ENCODE data around the gene SMIM17. TPM values are rescaled to one million over a fixed set of nuclear protein-coding genes. Genes with fewer than 3 reads are reported as not detected.

Gene SMIM17
- total RNA-seq, 3 donors from 2014 or later, result 0.38 to 0.47 TPM; not detected in 1

DNA sequence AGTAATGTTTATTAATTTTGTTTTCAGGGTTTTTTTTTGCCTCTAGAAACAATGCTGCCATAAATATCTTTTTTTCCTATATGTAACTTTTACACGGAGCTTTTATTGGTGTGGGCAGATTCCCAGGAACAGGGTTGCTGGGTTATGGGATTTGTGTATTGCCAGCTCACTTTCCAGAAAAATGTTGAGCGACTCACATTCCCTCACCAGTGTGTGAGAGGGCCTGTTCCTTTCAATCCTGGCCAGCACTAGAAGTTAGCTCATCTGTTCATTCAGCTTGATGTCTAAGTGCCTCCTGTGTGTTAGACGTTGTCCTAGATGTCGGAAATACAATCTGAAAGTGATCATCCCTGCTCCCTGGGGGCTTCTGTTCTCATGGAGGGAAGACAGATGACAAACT is 45.3 kb upstream of the SMIM17 start:
- intact Hi-C loops (cut with DNase I, micrococcal nuclease), result no loop called here
- ATAC-seq (no peak), DNase-seq (no peak)
- H3K4me1 ChIP-seq (ENCODE audit: low read depth), result peaks cover 4% of the 10 kb centered on the region
- H3K4me3 ChIP-seq, result no peak overlapping the region
- TF ChIP-seq, protein P1, sequence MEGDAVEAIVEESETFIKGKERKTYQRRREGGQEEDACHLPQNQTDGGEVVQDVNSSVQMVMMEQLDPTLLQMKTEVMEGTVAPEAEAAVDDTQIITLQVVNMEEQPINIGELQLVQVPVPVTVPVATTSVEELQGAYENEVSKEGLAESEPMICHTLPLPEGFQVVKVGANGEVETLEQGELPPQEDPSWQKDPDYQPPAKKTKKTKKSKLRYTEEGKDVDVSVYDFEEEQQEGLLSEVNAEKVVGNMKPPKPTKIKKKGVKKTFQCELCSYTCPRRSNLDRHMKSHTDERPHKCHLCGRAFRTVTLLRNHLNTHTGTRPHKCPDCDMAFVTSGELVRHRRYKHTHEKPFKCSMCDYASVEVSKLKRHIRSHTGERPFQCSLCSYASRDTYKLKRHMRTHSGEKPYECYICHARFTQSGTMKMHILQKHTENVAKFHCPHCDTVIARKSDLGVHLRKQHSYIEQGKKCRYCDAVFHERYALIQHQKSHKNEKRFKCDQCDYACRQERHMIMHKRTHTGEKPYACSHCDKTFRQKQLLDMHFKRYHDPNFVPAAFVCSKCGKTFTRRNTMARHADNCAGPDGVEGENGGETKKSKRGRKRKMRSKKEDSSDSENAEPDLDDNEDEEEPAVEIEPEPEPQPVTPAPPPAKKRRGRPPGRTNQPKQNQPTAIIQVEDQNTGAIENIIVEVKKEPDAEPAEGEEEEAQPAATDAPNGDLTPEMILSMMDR (IDR thresholded peaks at IDR 0.05), result no peak
- no peaks in the 10 kb centered on the region for H3K36me3 ChIP-seq (ENCODE audit: low read depth)
- peaks cover 40% of the 10 kb centered on the region for H3K9me3 ChIP-seq

DNA sequence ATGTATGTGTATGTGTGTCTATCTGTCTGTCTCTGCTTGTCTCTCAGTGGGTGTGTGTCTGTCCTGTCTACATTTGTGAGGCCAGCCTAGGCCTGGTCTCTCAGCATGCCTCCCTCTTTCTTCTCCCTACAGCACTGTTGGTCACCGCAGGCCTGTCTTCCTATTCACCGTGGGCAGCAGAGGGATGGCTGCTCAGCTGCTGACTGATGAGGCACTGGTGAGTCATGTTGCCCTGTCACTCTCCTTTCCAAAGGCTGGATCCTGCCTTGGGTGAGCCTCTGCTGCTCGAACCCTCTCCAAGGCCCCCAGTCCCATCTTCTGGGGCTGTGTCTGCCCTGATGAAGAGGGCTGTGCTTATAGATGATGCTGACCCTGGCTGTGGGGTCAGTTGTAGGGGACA is 41.6 kb upstream of the SMIM17 start:
- TF ChIP-seq, protein P1 (IDR thresholded peaks at IDR 0.05), result no peak
- intact Hi-C loops (cut with DNase I, micrococcal nuclease), result no loop called here
- H3K9me3 ChIP-seq, result peaks cover 77% of the 10 kb centered on the region
- ATAC-seq, result no peak
- no peaks in the 10 kb centered on the region for H3K36me3 ChIP-seq (ENCODE audit: low read depth)
- no peak overlapping the region for H3K4me3 ChIP-seq
- DNase-seq, result no peak
- no peaks in the 10 kb centered on the region for H3K4me1 ChIP-seq (ENCODE audit: low read depth)

DNA sequence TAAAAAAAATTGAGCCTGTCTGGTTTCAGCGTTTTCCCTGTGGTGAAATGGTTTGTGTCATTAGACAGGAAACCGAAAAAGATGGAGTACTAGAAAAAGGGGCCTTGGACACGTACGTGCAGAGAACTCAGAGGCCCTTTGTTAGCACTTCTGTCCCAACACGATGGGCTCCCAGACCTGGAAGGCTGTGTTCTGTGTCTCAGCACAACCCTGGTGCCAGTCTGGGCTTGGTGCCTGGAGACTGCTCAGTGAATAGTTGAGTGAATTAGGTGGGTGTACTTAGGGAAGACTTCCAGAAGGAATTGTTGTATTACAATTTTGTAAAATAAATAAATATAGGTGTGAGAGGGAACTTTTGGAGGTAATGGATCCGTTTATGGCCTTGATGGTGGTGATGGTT is 39.1 kb upstream of the SMIM17 start:
- H3K4me1 ChIP-seq (ENCODE audit: low read depth), result no peaks in the 10 kb centered on the region
- ATAC-seq, result no peak
- no peak overlapping the region for H3K4me3 ChIP-seq
- intact Hi-C loops (cut with DNase I, micrococcal nuclease), result no loop called here
- H3K36me3 ChIP-seq (ENCODE audit: low read depth), result no peaks in the 10 kb centered on the region
- TF ChIP-seq, protein P1 (IDR thresholded peaks at IDR 0.05), result no peak
- DNase-seq, result no peak
- peaks cover 86% of the 10 kb centered on the region for H3K9me3 ChIP-seq

DNA sequence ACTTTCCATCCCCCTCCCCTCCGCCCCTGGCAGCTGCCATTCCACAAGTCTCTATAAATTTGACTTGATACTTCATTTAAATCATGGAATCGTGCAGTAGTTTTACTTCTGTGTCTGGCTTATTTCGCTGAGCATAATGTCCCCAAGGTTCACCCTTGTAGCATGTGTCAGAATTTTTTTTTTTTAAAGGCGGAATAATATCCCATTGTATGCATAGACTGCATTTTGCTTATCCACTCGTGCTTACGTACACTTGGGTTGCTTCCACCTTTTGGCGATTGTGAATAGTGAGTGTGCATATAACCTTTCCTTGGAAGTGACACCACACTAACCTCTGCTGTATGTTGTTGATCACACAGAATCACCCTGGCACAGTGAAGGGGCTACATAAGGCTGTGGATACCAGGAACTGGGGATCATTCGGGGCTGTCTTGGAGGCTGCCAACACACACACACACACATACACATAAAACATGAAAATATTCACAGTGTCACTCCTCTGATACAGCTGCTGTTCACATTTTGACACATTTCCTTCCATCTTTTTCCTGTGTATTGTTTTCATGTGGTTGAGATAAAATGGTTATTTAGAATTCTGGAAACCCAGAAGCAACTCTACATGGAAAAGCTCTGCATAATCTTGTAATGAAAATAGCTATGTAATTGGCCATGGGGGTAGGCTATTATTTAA is 34.5 kb upstream of the SMIM17 start:
- intact Hi-C loops (cut with DNase I, micrococcal nuclease), result no loop called here
- no peak overlapping the region for H3K4me3 ChIP-seq
- TF ChIP-seq, protein P1 (IDR thresholded peaks at IDR 0.05), result no peak
- H3K9me3 ChIP-seq, result peaks cover 94% of the 10 kb centered on the region
- no peaks in the 10 kb centered on the region for H3K4me1 ChIP-seq (ENCODE audit: low read depth)
- ATAC-seq (no peak), DNase-seq (no peak)
- H3K36me3 ChIP-seq (ENCODE audit: low read depth), result no peaks in the 10 kb centered on the region

DNA sequence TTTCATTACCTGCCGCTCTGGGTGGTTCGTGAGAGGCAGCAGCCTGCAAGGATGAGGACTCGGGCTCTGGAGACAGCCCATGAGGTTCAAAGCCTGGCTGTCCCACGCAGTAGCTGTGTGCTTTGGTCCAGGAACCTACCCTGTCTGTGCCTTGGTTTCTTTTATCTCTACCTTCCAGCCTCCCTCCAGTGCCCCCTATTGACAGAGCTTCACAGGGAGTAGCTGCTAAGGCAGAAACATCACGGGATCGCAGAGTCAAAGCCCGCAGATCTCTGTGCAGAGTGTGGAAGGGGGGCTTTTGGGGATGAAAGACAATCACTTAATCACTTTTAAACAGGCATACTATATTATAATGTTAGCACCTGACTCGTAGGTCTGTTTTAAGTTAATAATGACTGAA is 31.7 kb upstream of the SMIM17 start:
- intact Hi-C loops (cut with DNase I, micrococcal nuclease), result no loop called here
- Histone ChIP-seq H3K36me3 (ENCODE audit: low read depth) (no peaks in the 10 kb centered on the region), H3K4me3 (no peak overlapping the region), H3K4me1 (ENCODE audit: low read depth) (no peaks in the 10 kb centered on the region), H3K9me3 (peaks cover 94% of the 10 kb centered on the region)
- no peak for ATAC-seq
- DNase-seq, result no peak
- TF ChIP-seq, protein P1 (IDR thresholded peaks at IDR 0.05), result no peak

DNA sequence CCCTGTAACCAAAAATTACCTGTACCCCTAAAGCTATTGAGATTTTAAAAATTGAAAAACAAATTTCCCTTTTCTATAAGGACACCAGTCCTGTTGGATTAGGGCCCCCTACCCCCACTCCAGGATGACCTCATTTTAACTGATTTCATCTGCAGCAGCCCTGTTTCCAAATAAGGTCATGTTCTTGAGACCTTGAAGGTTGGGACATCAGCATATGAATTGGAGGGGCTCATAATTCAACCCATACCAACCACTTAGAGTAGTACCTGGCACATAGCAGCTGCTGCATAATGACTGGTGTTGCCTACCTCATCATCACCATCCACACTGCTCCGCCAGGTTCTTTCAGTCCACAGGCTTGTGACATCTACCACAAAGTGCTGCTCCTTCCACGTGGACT is 30.2 kb upstream of the SMIM17 start:
- no peaks in the 10 kb centered on the region for H3K36me3 ChIP-seq (ENCODE audit: low read depth)

More for the DNA sequence above, 30.2 kb upstream of the SMIM17 start:
- TF ChIP-seq, protein P1 (IDR thresholded peaks at IDR 0.05), result no peak
- no peak for DNase-seq
- intact Hi-C loops (cut with DNase I, micrococcal nuclease), result no loop called here
- H3K4me3 ChIP-seq, result no peak overlapping the region
- no peak for ATAC-seq
- peaks cover 94% of the 10 kb centered on the region for H3K9me3 ChIP-seq
- no peaks in the 10 kb centered on the region for H3K4me1 ChIP-seq (ENCODE audit: low read depth)

Data from mucosa of descending colon (tissue), 3 donors.